GM12878 (cell line): Measurements from ENCODE around the gene GDF11.

Source experiments
- CBX5 ChIP-seq: sonication (generic); IDR thresholded peaks from 2 replicates; pipeline ENCODE4 v1.6.1; 2016; ENCODE audit warnings: low read depth, moderate library complexity, mild to moderate bottlenecking, inconsistent platforms
- EZH2 ChIP-seq: IDR thresholded peaks from 2 replicates; pipeline ENCODE4 v1.6.1; 2012; ENCODE audit warnings: low read depth, mild to moderate bottlenecking, control low read depth, inconsistent platforms, low read length, borderline replicate concordance; ENCODE audit not compliant: control insufficient read depth
- GATAD2B ChIP-seq: fragments of 450-650 bp; conservative IDR thresholded peaks from 2 replicates; pipeline ENCODE4 v1.6.1; 2017; ENCODE audit warnings: low read depth, mild to moderate bottlenecking, moderate library complexity
- TARDBP ChIP-seq: IDR thresholded peaks from 2 replicates; pipeline ENCODE4 v1.6.1; 2016; ENCODE audit warnings: borderline replicate concordance
- YBX1 ChIP-seq: fragments of 450-650 bp; IDR thresholded peaks from 2 replicates; pipeline ENCODE4 v1.6.1; 2016; ENCODE audit warnings: antibody characterized with exemption
- TF ChIP-seq, protein P1 (sequence below): fragments of 450-650 bp; IDR thresholded peaks from 2 replicates; pipeline ENCODE4 v1.6.1; 2017; ENCODE audit warnings: mild to moderate bottlenecking
- TF ChIP-seq, protein P2 (sequence below), 3 experiments: IDR thresholded peaks in 2 of 3; conservative IDR thresholded peaks in 1 of 3; 2 replicates each; pipeline ENCODE4 v1.5.1; 2011; ENCODE audit warnings: low read depth in 3 of 3, low read length in 3 of 3, mild to moderate bottlenecking in 3 of 3, control low read depth in 2 of 3, moderate library complexity in 2 of 3, inconsistent platforms in 1 of 3, mixed read lengths in 1 of 3; ENCODE audit not compliant: control insufficient read depth in 2 of 3, insufficient read depth in 1 of 3; ENCODE audit errors: extremely low read depth in 1 of 3

DNA sequence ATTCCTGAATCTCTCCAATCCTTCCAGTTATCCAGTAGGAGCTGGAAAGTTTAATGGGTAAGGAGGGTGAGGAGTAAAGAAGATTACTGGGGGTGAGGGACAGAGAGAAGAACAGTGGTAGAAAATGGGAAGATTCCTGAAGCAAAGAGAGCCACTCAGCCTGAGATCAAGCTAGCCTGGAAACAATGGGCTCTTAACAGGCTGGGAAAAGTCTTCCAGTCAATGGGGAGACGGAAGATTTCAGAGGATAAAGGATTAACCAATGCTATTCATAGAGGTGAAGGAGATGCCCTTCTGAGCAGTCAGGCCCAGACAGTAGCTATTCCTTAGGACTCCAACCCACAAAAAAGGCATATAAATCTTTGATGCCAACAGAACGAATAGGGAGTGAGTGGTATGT is 14.8 kb downstream of the GDF11 start:
- no peak for TF ChIP-seq CBX5
- TF ChIP-seq, protein P1, sequence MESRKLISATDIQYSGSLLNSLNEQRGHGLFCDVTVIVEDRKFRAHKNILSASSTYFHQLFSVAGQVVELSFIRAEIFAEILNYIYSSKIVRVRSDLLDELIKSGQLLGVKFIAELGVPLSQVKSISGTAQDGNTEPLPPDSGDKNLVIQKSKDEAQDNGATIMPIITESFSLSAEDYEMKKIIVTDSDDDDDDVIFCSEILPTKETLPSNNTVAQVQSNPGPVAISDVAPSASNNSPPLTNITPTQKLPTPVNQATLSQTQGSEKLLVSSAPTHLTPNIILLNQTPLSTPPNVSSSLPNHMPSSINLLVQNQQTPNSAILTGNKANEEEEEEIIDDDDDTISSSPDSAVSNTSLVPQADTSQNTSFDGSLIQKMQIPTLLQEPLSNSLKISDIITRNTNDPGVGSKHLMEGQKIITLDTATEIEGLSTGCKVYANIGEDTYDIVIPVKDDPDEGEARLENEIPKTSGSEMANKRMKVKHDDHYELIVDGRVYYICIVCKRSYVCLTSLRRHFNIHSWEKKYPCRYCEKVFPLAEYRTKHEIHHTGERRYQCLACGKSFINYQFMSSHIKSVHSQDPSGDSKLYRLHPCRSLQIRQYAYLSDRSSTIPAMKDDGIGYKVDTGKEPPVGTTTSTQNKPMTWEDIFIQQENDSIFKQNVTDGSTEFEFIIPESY = no peak
- TF ChIP-seq GATAD2B = no peak
- no peak for TF ChIP-seq EZH2
- TF ChIP-seq TARDBP = no peak
- TF ChIP-seq YBX1 = no peak
- TF ChIP-seq, protein P2, sequence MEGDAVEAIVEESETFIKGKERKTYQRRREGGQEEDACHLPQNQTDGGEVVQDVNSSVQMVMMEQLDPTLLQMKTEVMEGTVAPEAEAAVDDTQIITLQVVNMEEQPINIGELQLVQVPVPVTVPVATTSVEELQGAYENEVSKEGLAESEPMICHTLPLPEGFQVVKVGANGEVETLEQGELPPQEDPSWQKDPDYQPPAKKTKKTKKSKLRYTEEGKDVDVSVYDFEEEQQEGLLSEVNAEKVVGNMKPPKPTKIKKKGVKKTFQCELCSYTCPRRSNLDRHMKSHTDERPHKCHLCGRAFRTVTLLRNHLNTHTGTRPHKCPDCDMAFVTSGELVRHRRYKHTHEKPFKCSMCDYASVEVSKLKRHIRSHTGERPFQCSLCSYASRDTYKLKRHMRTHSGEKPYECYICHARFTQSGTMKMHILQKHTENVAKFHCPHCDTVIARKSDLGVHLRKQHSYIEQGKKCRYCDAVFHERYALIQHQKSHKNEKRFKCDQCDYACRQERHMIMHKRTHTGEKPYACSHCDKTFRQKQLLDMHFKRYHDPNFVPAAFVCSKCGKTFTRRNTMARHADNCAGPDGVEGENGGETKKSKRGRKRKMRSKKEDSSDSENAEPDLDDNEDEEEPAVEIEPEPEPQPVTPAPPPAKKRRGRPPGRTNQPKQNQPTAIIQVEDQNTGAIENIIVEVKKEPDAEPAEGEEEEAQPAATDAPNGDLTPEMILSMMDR (IDR thresholded peaks at IDR 0.05 in 2 of 3, conservative IDR thresholded peaks at IDR 0.05 in 1 of 3; ENCODE audit: control insufficient read depth in 2 of 3, extremely low read depth in 1 of 3, insufficient read depth in 1 of 3, low read depth in 3 of 3, low read length in 3 of 3) = no peak
